8988T (cell line): ENCODE measurements around the gene EHD1.

Source experiments
- DNase-seq: peaks from one replicate; pipeline ENCODE4 v3.0.0; 2011

The EHD1 gene

GRCh38 chr11:64841592-64842365 lies 36.6 kb downstream of the EHD1 start:
- DNase-seq = no peak

GRCh38 chr11:64839887-64840782 lies 38.3 kb downstream of the EHD1 start:
- no peak for DNase-seq

- no peak for DNase-seq
Observed at GRCh38 chr11:64839335-64839734, 39.1 kb downstream of the EHD1 start.

- DNase-seq = no peak
Observed at GRCh38 chr11:64838600-64839334, 39.7 kb downstream of the EHD1 start.

GRCh38 chr11:64837887-64838351 lies 40.5 kb downstream of the EHD1 start:
- no peak for DNase-seq

GRCh38 chr11:64836448-64837072 lies 41.9 kb downstream of the EHD1 start:
- DNase-seq = no peak

GRCh38 chr11:64835616-64836447 lies 42.6 kb downstream of the EHD1 start:
- no peak for DNase-seq

GRCh38 chr11:64834723-64835615 lies 43.5 kb downstream of the EHD1 start:
- peak; percentile 96 for DNase-seq

GRCh38 chr11:64834031-64834722 lies 44.2 kb downstream of the EHD1 start:
- no peak for DNase-seq

- no peak for DNase-seq
Observed at GRCh38 chr11:64833509-64833908, 44.9 kb downstream of the EHD1 start.

- DNase-seq = no peak
Observed at GRCh38 chr11:64833198-64833502, 45.3 kb downstream of the EHD1 start.

GRCh38 chr11:64832467-64833197 lies 45.8 kb downstream of the EHD1 start:
- no peak for DNase-seq

GRCh38 chr11:64831411-64831891 lies 47.0 kb downstream of the EHD1 start:
- no peak for DNase-seq

- no peak for DNase-seq
Observed at GRCh38 chr11:64829536-64830251, 48.7 kb downstream of the EHD1 start.

GRCh38 chr11:64827451-64827839 lies 51.0 kb downstream of the EHD1 start:
- no peak for DNase-seq

GRCh38 chr11:64826578-64827450 lies 51.6 kb downstream of the EHD1 start:
- DNase-seq = no peak

GRCh38 chr11:64826062-64826461 lies 52.4 kb downstream of the EHD1 start:
- no peak for DNase-seq
